Dedifferentiated amniotic fluid mesenchymal stem cell (primary cell): Measurements from ENCODE around the gene DOK1.
A peak's percentile ranks its signal among the peaks of the same experiment; 100 is the strongest.
"Not testable (repeated sequence)": the region's sequence is repeated elsewhere in the genome, so short reads cannot be mapped to it uniquely, and the experiment has no call there.

Experiments
- DNase-seq: peaks from one replicate; pipeline ENCODE4 v3.0.0-alpha.2; 2016; ENCODE audit errors: extremely low spot score

Gene DOK1

DNA sequence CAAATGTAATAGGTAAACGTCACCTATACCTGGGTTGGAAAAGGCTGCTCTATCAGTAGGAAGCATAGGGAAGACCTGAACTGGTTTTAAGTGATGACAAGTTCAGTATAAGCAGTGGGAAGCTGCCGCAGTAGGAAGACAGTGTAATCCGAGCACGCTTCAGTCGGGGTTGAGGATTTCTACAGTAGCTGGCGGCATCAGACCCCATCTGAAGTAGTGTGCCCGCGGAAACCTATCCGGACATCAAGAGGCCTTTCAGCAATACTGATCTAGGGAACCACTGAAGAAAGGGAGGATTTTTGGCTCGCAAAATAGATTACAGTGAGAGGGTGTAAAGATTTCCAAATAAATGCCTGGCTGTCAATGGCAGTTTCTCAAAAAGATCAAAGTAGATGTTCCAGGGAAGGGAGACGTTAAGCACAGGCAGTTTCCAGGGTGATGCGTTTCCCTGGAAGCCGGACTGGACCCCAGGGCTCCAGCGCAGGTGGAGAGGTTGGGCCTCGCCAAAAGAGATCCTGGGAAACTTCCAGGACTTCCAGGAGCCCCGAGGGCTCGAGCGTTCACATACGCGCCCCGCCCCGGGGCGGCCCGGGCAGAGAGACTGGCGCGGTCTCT lies 6.1 kb upstream of the DOK1 start:
- no peak for DNase-seq

- peak; percentile 39 for DNase-seq
These were observed 5.4 kb upstream of the DOK1 start for GRCh38 chr2:74548900-74549826.

- no peak for DNase-seq
These were observed 4.3 kb upstream of the DOK1 start for GRCh38 chr2:74550231-74550630.

GRCh38 chr2:74551530-74551929 lies 3.0 kb upstream of the DOK1 start:
- no peak for DNase-seq

- DNase-seq: no peak
These were observed 2.3 kb upstream of the DOK1 start for GRCh38 chr2:74551942-74552913.

GRCh38 chr2:74552914-74553811 lies 1.4 kb upstream of the DOK1 start:
- no peak for DNase-seq

DNA sequence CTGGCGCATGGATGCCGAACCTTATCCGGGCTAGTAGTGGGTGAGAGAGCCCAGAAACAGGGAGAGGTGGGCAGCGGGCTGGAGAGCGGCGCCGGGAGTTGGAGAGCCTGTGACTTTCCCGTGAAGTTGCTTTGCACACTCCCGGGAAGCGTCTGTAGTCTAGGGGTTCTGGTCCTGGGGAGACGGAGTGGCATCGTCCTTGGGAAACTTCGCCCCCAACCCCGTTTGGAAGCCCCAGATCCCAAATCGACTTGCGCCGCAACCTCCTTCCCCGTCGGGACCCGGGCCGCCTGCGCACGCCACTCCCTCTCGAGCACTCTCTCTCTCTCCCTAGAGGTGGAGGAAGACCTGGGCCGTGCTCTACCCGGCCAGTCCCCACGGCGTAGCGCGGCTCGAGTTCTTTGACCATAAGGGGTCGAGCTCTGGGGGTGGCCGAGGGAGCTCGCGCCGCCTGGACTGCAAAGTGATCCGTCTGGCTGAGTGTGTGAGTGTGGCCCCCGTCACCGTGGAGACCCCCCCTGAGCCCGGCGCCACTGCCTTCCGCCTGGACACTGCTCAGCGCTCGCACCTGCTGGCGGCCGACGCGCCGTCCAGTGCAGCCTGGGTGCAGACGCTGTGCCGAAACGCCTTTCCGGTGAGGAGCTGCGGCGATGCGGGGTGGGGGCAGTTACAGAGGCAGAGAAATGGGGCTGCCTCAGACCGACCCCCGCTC lies 456 bp downstream of the DOK1 start:
- no peak for DNase-seq

GRCh38 chr2:74555610-74556103 lies 1.1 kb downstream of the DOK1 start:
- no peak for DNase-seq

DNA sequence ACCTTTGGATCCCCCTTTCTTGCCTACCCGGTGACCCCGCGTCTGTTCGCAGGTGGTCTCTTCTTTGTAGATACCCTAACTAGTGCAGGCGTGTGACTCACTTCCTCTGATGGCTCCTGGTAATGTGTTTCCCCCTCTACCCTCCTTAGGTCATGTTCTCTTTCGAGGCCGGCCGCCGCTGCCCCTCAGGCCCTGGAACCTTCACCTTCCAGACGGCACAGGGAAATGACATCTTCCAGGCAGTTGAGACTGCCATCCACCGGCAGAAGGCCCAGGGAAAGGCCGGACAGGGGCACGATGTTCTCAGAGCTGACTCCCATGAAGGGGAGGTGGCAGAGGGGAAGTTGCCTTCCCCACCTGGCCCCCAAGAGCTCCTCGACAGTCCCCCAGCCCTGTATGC lies 1.6 kb downstream of the DOK1 start:
- DNase-seq: no peak

DNA sequence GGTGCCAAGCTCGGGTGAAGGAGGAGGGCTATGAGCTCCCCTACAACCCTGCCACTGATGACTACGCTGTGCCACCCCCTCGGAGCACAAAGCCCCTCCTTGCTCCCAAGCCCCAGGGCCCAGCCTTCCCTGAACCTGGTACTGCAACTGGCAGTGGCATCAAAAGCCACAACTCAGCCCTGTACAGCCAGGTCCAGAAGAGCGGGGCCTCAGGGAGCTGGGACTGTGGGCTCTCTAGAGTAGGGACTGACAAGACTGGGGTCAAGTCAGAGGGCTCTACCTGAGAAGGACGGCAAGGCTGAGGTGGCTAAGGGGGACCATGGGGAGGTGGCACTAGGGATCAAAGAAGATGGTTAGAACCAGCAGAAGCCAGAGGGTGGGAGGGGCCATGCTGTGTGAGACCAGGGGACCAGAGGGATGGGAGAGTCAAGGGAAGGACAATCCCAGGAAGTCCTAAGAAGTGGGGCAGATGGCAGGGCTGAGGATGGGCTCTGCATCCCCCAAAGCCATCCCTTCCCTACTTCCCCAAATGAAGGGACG lies 2.4 kb downstream of the DOK1 start:
- no peak for DNase-seq

- no peak for DNase-seq
These were observed 4.0 kb downstream of the DOK1 start for GRCh38 chr2:74558284-74559230.

- DNase-seq: no peak
These were observed 5.4 kb downstream of the DOK1 start for GRCh38 chr2:74559912-74560311.

DNA sequence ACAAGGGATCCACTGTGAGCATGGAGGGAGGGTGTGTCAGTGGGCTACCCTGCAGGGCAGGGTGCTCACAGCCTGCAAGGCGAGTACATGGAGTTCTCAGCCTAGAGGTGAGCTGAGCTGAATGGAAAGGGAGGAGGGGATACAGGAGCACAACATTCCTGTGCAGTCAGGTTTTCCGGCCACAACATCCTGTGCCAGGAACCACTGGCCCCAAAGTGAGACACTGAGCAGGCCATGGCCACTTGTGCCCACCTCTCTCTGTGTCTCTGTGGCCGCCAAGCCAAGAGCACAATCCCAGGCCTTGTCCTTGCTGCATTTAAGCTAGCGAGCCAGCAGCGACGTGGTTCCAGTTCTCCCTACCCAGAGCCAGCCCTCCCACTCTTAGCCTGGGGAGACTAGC lies 6.1 kb downstream of the DOK1 start:
- DNase-seq: no peak

DNA sequence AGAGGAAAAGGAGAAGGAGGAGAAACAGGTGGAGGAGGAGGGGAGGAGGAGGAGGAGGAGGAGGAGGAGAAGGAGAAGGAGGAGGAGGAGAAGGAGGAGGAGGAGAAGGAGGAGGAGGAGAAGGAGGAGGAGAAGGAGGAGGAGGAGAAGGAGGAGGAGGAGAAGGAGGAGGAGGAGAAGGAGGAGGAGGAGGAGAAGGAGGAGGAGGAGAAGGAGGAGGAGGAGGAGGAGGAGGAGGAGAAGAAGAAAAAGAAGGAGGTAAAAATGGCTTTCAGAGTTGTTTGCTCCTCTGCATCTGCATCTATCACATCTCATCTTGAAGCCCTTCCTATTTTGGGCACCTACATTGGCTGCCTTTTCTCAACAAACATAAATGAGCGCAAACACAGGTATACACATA lies 6.5 kb downstream of the DOK1 start:
- DNase-seq: not testable (repeated sequence)

DNA sequence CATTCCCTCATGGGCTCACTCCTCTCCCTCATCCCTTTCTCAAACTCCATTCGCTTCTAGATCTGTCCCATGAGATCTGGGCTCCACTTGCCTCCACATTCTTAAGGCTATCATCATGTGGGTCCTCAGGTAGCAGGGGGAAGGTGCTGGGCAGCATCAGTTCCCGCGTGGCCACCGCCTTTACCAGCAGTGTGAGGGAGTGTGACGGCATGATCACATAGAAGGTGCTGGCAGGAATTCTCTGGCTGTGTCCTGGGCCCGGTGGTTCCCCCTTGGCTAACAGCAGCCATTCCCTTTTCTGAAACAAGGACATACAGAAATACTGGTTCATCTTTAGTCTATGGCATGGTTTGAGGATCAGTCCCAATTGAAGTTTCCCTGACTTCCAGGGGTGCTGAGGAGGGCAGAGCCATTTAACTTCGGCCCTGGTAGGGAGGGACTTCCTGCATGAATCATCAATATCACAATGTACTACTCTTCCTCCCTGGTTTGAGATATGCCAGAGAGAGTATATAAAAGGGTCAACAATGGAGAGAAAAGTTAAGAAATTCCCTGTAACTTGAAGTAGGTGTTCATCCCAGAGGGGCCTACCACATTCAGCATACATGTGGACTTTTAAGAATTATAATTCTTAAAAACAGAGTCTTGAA lies 7.7 kb downstream of the DOK1 start:
- no peak for DNase-seq

GRCh38 chr2:74564222-74564621 lies 9.7 kb downstream of the DOK1 start:
- DNase-seq: no peak

DNA sequence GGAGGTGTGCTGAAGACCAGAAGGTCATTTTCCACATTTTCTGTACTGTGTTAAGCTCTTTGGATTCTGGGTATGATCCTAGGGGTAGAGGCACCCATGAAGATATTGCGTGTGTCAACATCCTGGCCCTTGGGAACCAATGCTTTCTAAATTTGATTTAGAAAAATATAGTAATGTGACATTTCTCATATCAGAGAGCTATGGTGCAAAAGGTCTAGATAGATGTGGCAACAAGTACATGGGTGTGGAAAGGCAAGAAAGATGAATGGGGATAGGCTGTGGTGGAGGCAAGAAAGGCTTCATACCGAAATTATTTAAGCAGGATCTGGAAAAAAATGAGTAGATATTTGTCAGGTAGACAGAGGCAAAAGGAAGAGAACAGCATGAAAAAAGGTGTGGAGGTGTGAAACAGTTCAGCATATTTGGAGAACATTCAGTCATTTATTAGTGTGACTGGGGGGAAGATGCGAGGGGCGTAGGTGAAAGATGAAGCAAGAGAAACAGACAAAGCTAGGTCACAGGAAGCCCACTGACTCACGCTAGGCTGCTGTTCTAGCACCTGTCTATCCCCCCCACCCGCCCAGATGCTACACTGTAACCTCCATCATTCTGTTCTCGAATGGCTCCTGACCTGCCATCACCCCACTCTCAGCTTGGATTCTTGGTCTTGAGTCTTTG lies 11.7 kb downstream of the DOK1 start:
- DNase-seq: no peak

- peak; percentile 92 for DNase-seq
These were observed 12.2 kb downstream of the DOK1 start for GRCh38 chr2:74566754-74567085.
